GM23338 (cell line): ENCODE results near the gene FPGS. TPM values are rescaled to one million over a fixed set of nuclear protein-coding genes. Genes with fewer than 3 reads are reported as not detected.

ENCODE experiments used
- ATAC-seq: fragments of 200-7000 bp; cut with Tn5 transposase; 3 replicates; pipeline ENCODE4 v1.9.1; 2020
- DNase-seq: peaks from one replicate; pipeline ENCODE4 v3.0.0-alpha.2; 2015; ENCODE audit warnings: low spot score
- H2AFZ ChIP-seq: fragments of 200-600 bp; sonication (generic); 2 replicates; pipeline ENCODE4 v1.8.0; 2016; ENCODE audit warnings: antibody characterized with exemption, mild to moderate bottlenecking, moderate library complexity
- H3F3A ChIP-seq: fragments of 200-600 bp; sonication (generic); replicated peaks from 2 replicates; pipeline ENCODE4 v1.8.0; 2017; ENCODE audit warnings: antibody characterized with exemption, mixed run types, low read depth
- H3K27ac ChIP-seq: fragments of 200-600 bp; sonication (generic); 2 replicates; pipeline ENCODE4 v1.6.1; 2016; ENCODE audit warnings: low read depth
- H3K27me3 ChIP-seq: fragments of 200-600 bp; sonication (generic); 2 replicates; pipeline ENCODE4 v1.8.0; 2016; ENCODE audit warnings: mild to moderate bottlenecking, mixed run types, moderate library complexity; ENCODE audit not compliant: insufficient read depth
- H3K36me3 ChIP-seq: fragments of 200-600 bp; sonication (generic); 2 replicates; pipeline ENCODE4 v1.8.0; 2016; ENCODE audit warnings: mild to moderate bottlenecking; ENCODE audit not compliant: insufficient read depth
- H3K4me1 ChIP-seq: fragments of 200-600 bp; sonication (generic); 2 replicates; pipeline ENCODE4 v1.8.0; 2016; ENCODE audit warnings: mild to moderate bottlenecking, moderate library complexity; ENCODE audit not compliant: insufficient read depth
- H3K4me2 ChIP-seq: fragments of 200-600 bp; sonication (generic); 2 replicates; pipeline ENCODE4 v1.7.1; 2017; ENCODE audit warnings: mixed run types
- H3K4me3 ChIP-seq: fragments of 200-600 bp; sonication (generic); 2 replicates; pipeline ENCODE4 v1.6.1; 2016; ENCODE audit warnings: mixed run types
- H3K79me2 ChIP-seq: fragments of 200-600 bp; sonication (generic); replicated peaks from 2 replicates; pipeline ENCODE4 v1.8.0; 2017; ENCODE audit warnings: mild to moderate bottlenecking; ENCODE audit not compliant: insufficient read depth
- H3K9me2 ChIP-seq: fragments of 200-600 bp; sonication (generic); 2 replicates; pipeline ENCODE4 v1.8.0; 2017; ENCODE audit not compliant: insufficient read depth
- H4K20me1 ChIP-seq: fragments of 200-600 bp; sonication (generic); replicated peaks from 2 replicates; pipeline ENCODE4 v1.8.0; 2017; ENCODE audit warnings: mild to moderate bottlenecking; ENCODE audit not compliant: insufficient read depth
- H3K27ac Mint-ChIP-seq: 2 replicates; pipeline ENCODE4 v1.8.0; 2020; ENCODE audit warnings: inconsistent platforms, mild to moderate bottlenecking, moderate library complexity, mixed read lengths
- H3K27me3 Mint-ChIP-seq: 3 replicates; pipeline ENCODE4 v1.8.0; 2022; ENCODE audit warnings: low read depth, mild to moderate bottlenecking, moderate library complexity, mixed read lengths, inconsistent platforms; ENCODE audit not compliant: insufficient read depth, poor library complexity
- H3K36me3 Mint-ChIP-seq: 3 replicates; pipeline ENCODE4 v1.8.0; 2021; ENCODE audit warnings: low read depth, mild to moderate bottlenecking, inconsistent platforms, moderate library complexity, mixed read lengths
- H3K4me1 Mint-ChIP-seq: 3 replicates; pipeline ENCODE4 v1.8.0; 2020; ENCODE audit warnings: mild to moderate bottlenecking, inconsistent platforms, mixed read lengths
- H3K4me3 Mint-ChIP-seq: 3 replicates; pipeline ENCODE4 v1.8.0; 2021; ENCODE audit warnings: moderate library complexity, mild to moderate bottlenecking, inconsistent platforms, mixed read lengths
- H3K9me3 Mint-ChIP-seq: 3 replicates; pipeline ENCODE4 v1.8.0; 2020; ENCODE audit warnings: moderate library complexity, mild to moderate bottlenecking, inconsistent platforms, mixed read lengths
- CREB1 ChIP-seq: fragments of 250-450 bp; sonication (Bioruptor Pico); IDR thresholded peaks from 2 replicates; pipeline ENCODE4 v1.5.0; 2020; ENCODE audit warnings: low read depth, mild to moderate bottlenecking, moderate library complexity
- EZH2 ChIP-seq: fragments of 200-600 bp; sonication (generic); IDR thresholded peaks from one replicate; pipeline ENCODE4 v1.8.0; 2017; ENCODE audit warnings: antibody characterized with exemption, mild to moderate bottlenecking, low read depth; ENCODE audit not compliant: unreplicated experiment
- EZH2phosphoT487 ChIP-seq: fragments of 200-600 bp; sonication (generic); IDR thresholded peaks from one replicate; pipeline ENCODE4 v1.8.1; 2018; ENCODE audit warnings: antibody characterized with exemption; ENCODE audit not compliant: unreplicated experiment
- JUNB ChIP-seq: IDR thresholded peaks from one replicate; pipeline ENCODE4 v1.6.1; 2016; ENCODE audit warnings: antibody characterized with exemption; ENCODE audit not compliant: unreplicated experiment
- NANOG ChIP-seq: IDR thresholded peaks from 2 replicates; pipeline ENCODE4 v1.6.1; 2016; ENCODE audit warnings: antibody characterized with exemption, borderline replicate concordance
- POLR2AphosphoS5 ChIP-seq: IDR thresholded peaks from 2 replicates; pipeline ENCODE4 v1.6.1; 2016; ENCODE audit warnings: antibody characterized with exemption, low read depth
- STAT1 ChIP-seq: IDR thresholded peaks from one replicate; pipeline ENCODE4 v1.6.1; 2016; ENCODE audit warnings: antibody characterized with exemption; ENCODE audit not compliant: unreplicated experiment
- ZNF114 ChIP-seq: fragments of 250-450 bp; sonication (Bioruptor Pico); IDR thresholded peaks from 2 replicates; pipeline ENCODE4 v1.5.0; 2020; ENCODE audit warnings: mild to moderate bottlenecking, moderate library complexity
- ZNF331 ChIP-seq: fragments of 250-450 bp; sonication (Bioruptor Pico); IDR thresholded peaks from 2 replicates; pipeline ENCODE4 v1.5.0; 2020; ENCODE audit warnings: low read depth, mild to moderate bottlenecking, moderate library complexity
- polyA plus RNA-seq: library from polyadenylated mRNA; unstranded; fragments of >200 nt; fragmentation: Nextera tagmentation; extraction: Ambion mirVana; gene quantifications from 2 replicates; pipeline ENCODE4 v1.2.1, GENCODE V29; 2016
- total RNA-seq: library from RNA; depleted of rRNA; stranded (reverse); fragments of >200 nt; shearing (Covaris generic); gene quantifications from 2 replicates; pipeline ENCODE4 v1.2.3, GENCODE V29; 2014
- TF ChIP-seq, protein P1 (sequence below): IDR thresholded peaks from 2 replicates; pipeline ENCODE4 v1.6.1; 2016; ENCODE audit warnings: antibody characterized with exemption
- TF ChIP-seq, protein P2 (sequence below): IDR thresholded peaks from one replicate; pipeline ENCODE4 v1.6.1; 2018; ENCODE audit warnings: antibody characterized with exemption; ENCODE audit not compliant: unreplicated experiment
- TF ChIP-seq, protein P3 (sequence below), 2 experiments: fragments of 200-600 bp in 1 of 2; sonication (generic) in 1 of 2; conservative IDR thresholded peaks; 2 replicates each; pipeline versions ENCODE4 v1.5.1 to v1.6.1; 2016 to 2017; ENCODE audit warnings: antibody characterized with exemption in 2 of 2, low read depth in 2 of 2, mild to moderate bottlenecking in 2 of 2, moderate library complexity in 1 of 2

Gene FPGS
- total and polyA plus RNA-seq, 2 experiments from 2014 or later = 40.7 to 87.2 TPM

GRCh38 chr9:127794001-127794791 lies 8.5 kb upstream of the FPGS start (continued):
- TF ChIP-seq, protein P1, sequence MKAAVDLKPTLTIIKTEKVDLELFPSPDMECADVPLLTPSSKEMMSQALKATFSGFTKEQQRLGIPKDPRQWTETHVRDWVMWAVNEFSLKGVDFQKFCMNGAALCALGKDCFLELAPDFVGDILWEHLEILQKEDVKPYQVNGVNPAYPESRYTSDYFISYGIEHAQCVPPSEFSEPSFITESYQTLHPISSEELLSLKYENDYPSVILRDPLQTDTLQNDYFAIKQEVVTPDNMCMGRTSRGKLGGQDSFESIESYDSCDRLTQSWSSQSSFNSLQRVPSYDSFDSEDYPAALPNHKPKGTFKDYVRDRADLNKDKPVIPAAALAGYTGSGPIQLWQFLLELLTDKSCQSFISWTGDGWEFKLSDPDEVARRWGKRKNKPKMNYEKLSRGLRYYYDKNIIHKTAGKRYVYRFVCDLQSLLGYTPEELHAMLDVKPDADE = no peak
- TF ChIP-seq, protein P2, sequence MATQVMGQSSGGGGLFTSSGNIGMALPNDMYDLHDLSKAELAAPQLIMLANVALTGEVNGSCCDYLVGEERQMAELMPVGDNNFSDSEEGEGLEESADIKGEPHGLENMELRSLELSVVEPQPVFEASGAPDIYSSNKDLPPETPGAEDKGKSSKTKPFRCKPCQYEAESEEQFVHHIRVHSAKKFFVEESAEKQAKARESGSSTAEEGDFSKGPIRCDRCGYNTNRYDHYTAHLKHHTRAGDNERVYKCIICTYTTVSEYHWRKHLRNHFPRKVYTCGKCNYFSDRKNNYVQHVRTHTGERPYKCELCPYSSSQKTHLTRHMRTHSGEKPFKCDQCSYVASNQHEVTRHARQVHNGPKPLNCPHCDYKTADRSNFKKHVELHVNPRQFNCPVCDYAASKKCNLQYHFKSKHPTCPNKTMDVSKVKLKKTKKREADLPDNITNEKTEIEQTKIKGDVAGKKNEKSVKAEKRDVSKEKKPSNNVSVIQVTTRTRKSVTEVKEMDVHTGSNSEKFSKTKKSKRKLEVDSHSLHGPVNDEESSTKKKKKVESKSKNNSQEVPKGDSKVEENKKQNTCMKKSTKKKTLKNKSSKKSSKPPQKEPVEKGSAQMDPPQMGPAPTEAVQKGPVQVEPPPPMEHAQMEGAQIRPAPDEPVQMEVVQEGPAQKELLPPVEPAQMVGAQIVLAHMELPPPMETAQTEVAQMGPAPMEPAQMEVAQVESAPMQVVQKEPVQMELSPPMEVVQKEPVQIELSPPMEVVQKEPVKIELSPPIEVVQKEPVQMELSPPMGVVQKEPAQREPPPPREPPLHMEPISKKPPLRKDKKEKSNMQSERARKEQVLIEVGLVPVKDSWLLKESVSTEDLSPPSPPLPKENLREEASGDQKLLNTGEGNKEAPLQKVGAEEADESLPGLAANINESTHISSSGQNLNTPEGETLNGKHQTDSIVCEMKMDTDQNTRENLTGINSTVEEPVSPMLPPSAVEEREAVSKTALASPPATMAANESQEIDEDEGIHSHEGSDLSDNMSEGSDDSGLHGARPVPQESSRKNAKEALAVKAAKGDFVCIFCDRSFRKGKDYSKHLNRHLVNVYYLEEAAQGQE = no peak
- TF ChIP-seq CREB1 (CRISPR knock-in tag) = no peak

DNA sequence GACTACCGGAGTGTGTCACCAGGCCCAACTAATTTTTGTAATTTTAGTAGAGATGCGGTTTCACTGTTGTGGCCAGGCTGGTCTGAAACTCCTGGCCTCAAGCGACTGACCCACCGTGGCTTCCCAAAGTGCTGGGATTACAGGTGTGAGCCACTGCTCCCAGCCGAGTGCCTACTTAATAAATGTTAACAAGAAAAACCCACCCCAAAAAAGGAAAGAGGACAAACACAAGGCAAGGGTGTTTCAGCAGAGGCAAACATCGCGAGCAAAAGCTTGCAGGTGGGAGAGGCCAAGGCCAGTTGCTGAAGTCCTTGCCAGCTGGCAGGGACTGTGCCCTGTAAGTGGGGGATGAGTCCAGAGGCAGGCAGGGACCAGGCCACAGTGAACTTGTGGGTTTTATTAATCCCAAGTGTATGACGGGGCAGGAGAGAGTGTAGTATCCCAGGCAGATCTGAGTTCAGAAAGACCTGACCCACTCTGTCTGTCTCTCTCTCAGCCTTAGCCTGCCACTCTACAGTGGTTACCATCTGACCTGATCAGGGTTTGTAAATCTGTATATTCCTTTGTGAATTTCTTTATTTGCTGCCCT lies 6.4 kb upstream of the FPGS start:
- no peak for ATAC-seq
- H3K4me1 Mint-ChIP-seq = peaks cover 5% of the 10 kb centered on the region
- Histone ChIP-seq H3K4me2 (no peak overlapping the region), H3K9me2 (no peaks in the 10 kb centered on the region), H3K4me3 (no peak overlapping the region), H3K27me3 (no peaks in the 10 kb centered on the region), H2AFZ (no peak overlapping the region), H3K27ac (no peak overlapping the region), H3K4me1 (no peaks in the 10 kb centered on the region), H4K20me1 (peaks cover 5% of the 10 kb centered on the region; the same call in 1 of the 2 replicates), H3K36me3 (peaks cover 11% of the 10 kb centered on the region), H3F3A (peaks cover 30% of the 10 kb centered on the region), H3K79me2 (no peaks in the 10 kb centered on the region; the same call in 1 of the 2 replicates)
- H3K9me3 Mint-ChIP-seq = no peaks in the 10 kb centered on the region
- H3K4me3 Mint-ChIP-seq = no peak overlapping the region
- H3K27ac Mint-ChIP-seq = no peak overlapping the region
- no peak for DNase-seq
- peaks cover 14% of the 10 kb centered on the region for H3K36me3 Mint-ChIP-seq
- H3K27me3 Mint-ChIP-seq = peaks cover 16% of the 10 kb centered on the region
- TF ChIP-seq, protein P3, sequence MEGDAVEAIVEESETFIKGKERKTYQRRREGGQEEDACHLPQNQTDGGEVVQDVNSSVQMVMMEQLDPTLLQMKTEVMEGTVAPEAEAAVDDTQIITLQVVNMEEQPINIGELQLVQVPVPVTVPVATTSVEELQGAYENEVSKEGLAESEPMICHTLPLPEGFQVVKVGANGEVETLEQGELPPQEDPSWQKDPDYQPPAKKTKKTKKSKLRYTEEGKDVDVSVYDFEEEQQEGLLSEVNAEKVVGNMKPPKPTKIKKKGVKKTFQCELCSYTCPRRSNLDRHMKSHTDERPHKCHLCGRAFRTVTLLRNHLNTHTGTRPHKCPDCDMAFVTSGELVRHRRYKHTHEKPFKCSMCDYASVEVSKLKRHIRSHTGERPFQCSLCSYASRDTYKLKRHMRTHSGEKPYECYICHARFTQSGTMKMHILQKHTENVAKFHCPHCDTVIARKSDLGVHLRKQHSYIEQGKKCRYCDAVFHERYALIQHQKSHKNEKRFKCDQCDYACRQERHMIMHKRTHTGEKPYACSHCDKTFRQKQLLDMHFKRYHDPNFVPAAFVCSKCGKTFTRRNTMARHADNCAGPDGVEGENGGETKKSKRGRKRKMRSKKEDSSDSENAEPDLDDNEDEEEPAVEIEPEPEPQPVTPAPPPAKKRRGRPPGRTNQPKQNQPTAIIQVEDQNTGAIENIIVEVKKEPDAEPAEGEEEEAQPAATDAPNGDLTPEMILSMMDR (conservative IDR thresholded peaks at IDR 0.05; ENCODE audit: low read depth in 2 of 2) = no peak
- TF ChIP-seq JUNB (no peak), EZH2phosphoT487 (no peak), EZH2 (no peak), POLR2AphosphoS5 (no peak), ZNF114 (CRISPR knock-in tag) (no peak), NANOG (no peak), CREB1 (CRISPR knock-in tag) (no peak), STAT1 (no peak), ZNF331 (no peak)
- TF ChIP-seq, protein P2 = no peak
- TF ChIP-seq, protein P1 = no peak
